SK-N-SH (cell line): ENCODE data around the gene HAND1. TPM values are rescaled to one million over a fixed set of nuclear protein-coding genes. Genes with fewer than 3 reads are reported as not detected.

ENCODE experiments used
- CTCF ChIA-PET: fragments of 300-600, 350-600 bp; formaldehyde crosslinking; extraction: SDS; loops from one replicate; lab custom pipeline; 2021; lab: Yijun Ruan, JAX
- POLR2A ChIA-PET: fragments of 350-600 bp; sonication (Branson Sonifier 250); formaldehyde crosslinking; extraction: SDS; loops from one replicate; lab custom pipeline; 2020; ENCODE audit warnings: antibody characterized with exemption, inconsistent platforms; lab: Yijun Ruan, JAX
- DNase-seq: peaks from one replicate; pipeline ENCODE4 v3.0.0; 2012
- H2AFZ ChIP-seq: fragments of 200-600 bp; sonication (generic); 2 replicates; pipeline ENCODE4 v1.8.1; 2016; ENCODE audit warnings: antibody characterized with exemption, mild to moderate bottlenecking, low read depth
- H3F3A ChIP-seq: fragments of 200-600 bp; sonication (generic); replicated peaks from 2 replicates; pipeline ENCODE3; 2016; ENCODE audit warnings: antibody characterized with exemption, mild to moderate bottlenecking; ENCODE audit not compliant: insufficient read depth
- H3K27ac ChIP-seq, 2 experiments: fragments of 200-500 bp in 1 of 2; fragments of 200-600 bp in 1 of 2; sonication (Bioruptor generic) in 1 of 2; sonication (generic), shearing (Covaris generic) in 1 of 2; 2 replicates each; pipeline versions ENCODE4 v1.5.1 to v1.6.1; 2014 to 2016; ENCODE audit warnings: low read depth in 2 of 2, inconsistent platforms in 1 of 2, low read length in 1 of 2, mild to moderate bottlenecking in 1 of 2, mixed read lengths in 1 of 2
- H3K27me3 ChIP-seq: fragments of 200-600 bp; sonication (generic), shearing (Covaris generic); 2 replicates; pipeline ENCODE4 v1.6.1; 2016; ENCODE audit warnings: mixed run types; ENCODE audit not compliant: insufficient read depth
- H3K36me3 ChIP-seq, 2 experiments: fragments of 200-500 bp in 1 of 2; fragments of 200-600 bp in 1 of 2; sonication (Bioruptor generic) in 1 of 2; sonication (generic) in 1 of 2; replicated peaks in 1 of 2; 2 replicates each; pipeline versions ENCODE3 to v1.5.1; 2014 to 2016; ENCODE audit warnings: low read length in 1 of 2, mild to moderate bottlenecking in 1 of 2; ENCODE audit not compliant: insufficient read depth in 2 of 2, control insufficient read depth in 1 of 2
- H3K4me1 ChIP-seq, 2 experiments: fragments of 200-500 bp in 1 of 2; fragments of 200-600 bp in 1 of 2; sonication (Bioruptor generic) in 1 of 2; sonication (generic), shearing (Covaris generic) in 1 of 2; 2 replicates each; pipeline versions ENCODE4 v1.5.1 to v1.6.1; 2014 to 2016; ENCODE audit warnings: low read depth in 1 of 2, low read length in 1 of 2, mixed run types in 1 of 2; ENCODE audit not compliant: insufficient read depth in 2 of 2, control insufficient read depth in 1 of 2
- H3K4me2 ChIP-seq: fragments of 200-600 bp; sonication (generic), shearing (Covaris generic); 2 replicates; pipeline ENCODE4 v1.6.1; 2017; ENCODE audit warnings: mixed run types
- H3K4me3 ChIP-seq, 2 experiments: fragments of 200-500 bp in 1 of 2; fragments of 200-600 bp in 1 of 2; sonication (Bioruptor generic) in 1 of 2; sonication (generic), shearing (Covaris generic) in 1 of 2; 2 replicates each; pipeline versions ENCODE4 v1.5.1 to v1.8.1; 2014 to 2016; ENCODE audit warnings: low read depth in 2 of 2, inconsistent platforms in 1 of 2, low read length in 1 of 2, mild to moderate bottlenecking in 1 of 2, mixed read lengths in 1 of 2, moderate library complexity in 1 of 2
- H3K79me2 ChIP-seq: fragments of 200-600 bp; sonication (generic); 2 replicates; pipeline ENCODE4 v1.8.1; 2017; ENCODE audit warnings: mild to moderate bottlenecking; ENCODE audit not compliant: insufficient read depth
- H3K9ac ChIP-seq: fragments of 200-600 bp; sonication (generic); 2 replicates; pipeline ENCODE4 v1.6.1; 2017; ENCODE audit warnings: mixed run types
- H3K9me2 ChIP-seq: fragments of 200-600 bp; sonication (generic); 2 replicates; pipeline ENCODE4 v1.6.1; 2017; ENCODE audit warnings: mixed run types
- H3K9me3 ChIP-seq: fragments of 200-600 bp; sonication (generic); 2 replicates; pipeline ENCODE4 v1.6.1; 2017; ENCODE audit warnings: mixed run types, mild to moderate bottlenecking, moderate library complexity
- H4K20me1 ChIP-seq: fragments of 200-600 bp; sonication (generic); 2 replicates; pipeline ENCODE4 v1.6.1; 2017; ENCODE audit warnings: mild to moderate bottlenecking, mixed run types; ENCODE audit not compliant: insufficient read depth
- CHD2 ChIP-seq: fragments of 150-350 bp; IDR thresholded peaks from 2 replicates; pipeline ENCODE4 v1.6.1; 2018; ENCODE audit warnings: low read length; ENCODE audit not compliant: partially characterized antibody
- FOSL2 ChIP-seq: IDR thresholded peaks from 2 replicates; pipeline ENCODE4 v1.4.0; 2012; ENCODE audit warnings: low read depth, mild to moderate bottlenecking, moderate library complexity, borderline replicate concordance
- FOXM1 ChIP-seq: IDR thresholded peaks from 2 replicates; pipeline ENCODE4 v1.4.0; 2012; ENCODE audit warnings: low read depth, mild to moderate bottlenecking
- GATA2 ChIP-seq: sonication (generic); formaldehyde crosslinking; IDR thresholded peaks from 2 replicates; pipeline ENCODE4 v1.5.0; 2020; ENCODE audit warnings: mild to moderate bottlenecking, missing genetic modification reagents
- RCOR1 ChIP-seq: fragments of 150-350 bp; IDR thresholded peaks from 2 replicates; pipeline ENCODE4 v1.6.1; 2017; ENCODE audit warnings: antibody characterized with exemption, low read length
- RFX5 ChIP-seq: IDR thresholded peaks from 2 replicates; pipeline ENCODE4 v1.6.1; 2012; ENCODE audit warnings: mild to moderate bottlenecking, improper control_type of control experiment, low read length
- RXRA ChIP-seq: IDR thresholded peaks from 2 replicates; pipeline ENCODE4 v1.4.0; 2012; ENCODE audit warnings: low read depth, mild to moderate bottlenecking, borderline replicate concordance
- SIN3A ChIP-seq: IDR thresholded peaks from 2 replicates; pipeline ENCODE4 v1.6.1; 2012; ENCODE audit warnings: low read depth, mild to moderate bottlenecking, low read length, moderate library complexity, borderline replicate concordance
- TCF12 ChIP-seq: IDR thresholded peaks from 2 replicates; pipeline ENCODE4 v1.4.0; 2012
- WGBS: methylation state at CpG from one replicate; pipeline ENCODE4 v1.1.6; 2017; ENCODE audit warnings: low lambda C conversion rate; 5-methylcytosine and 5-hydroxymethylcytosine counted together
- polyA plus RNA-seq, 3 experiments: library from polyadenylated mRNA; depleted of rRNA; stranded (reverse); fragments of >200 nt; gene quantifications; 2 replicates each; pipeline ENCODE4 v1.2.3, GENCODE V29; 2012
- TF ChIP-seq, protein P1 (sequence below): fragments of 150-350 bp; IDR thresholded peaks from 2 replicates; pipeline ENCODE4 v1.6.1; 2016; ENCODE audit warnings: mild to moderate bottlenecking, low read depth, low read length
- TF ChIP-seq, protein P2 (sequence below): IDR thresholded peaks from 2 replicates; pipeline ENCODE4 v1.4.0; 2012; ENCODE audit warnings: low read depth, borderline replicate concordance
- TF ChIP-seq, protein P3 (sequence below): IDR thresholded peaks from 2 replicates; pipeline ENCODE4 v1.6.1; 2012; ENCODE audit warnings: mild to moderate bottlenecking, low read depth, low read length, moderate library complexity

HAND1 gene
- polyA plus RNA-seq, 1 of the 3 experiments (the other 2 are of a cell fraction): 1.1 TPM

DNA sequence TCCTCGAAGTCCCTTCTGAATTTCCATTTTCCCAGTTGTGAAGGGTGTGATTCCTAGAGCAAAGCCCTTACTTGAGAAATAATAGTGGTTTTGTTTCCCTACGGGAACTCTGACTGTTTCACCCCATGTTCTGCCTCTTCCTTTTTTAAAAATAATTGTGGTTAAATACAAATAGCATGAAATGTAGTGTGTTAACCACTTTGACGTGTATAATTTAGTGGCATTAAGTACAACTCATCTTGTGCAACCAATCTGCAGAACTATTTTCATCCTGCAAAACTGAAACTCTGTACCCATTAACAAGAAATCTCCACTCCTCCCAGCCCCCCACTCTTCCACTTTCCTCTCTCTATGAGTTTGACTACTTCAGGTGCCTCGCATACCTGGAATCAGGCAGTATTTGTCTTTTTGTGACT is 35.6 kb upstream of the HAND1 start:
- H3K4me3 ChIP-seq: no peak overlapping the region
- no peaks in the 10 kb centered on the region; the same call in 1 of the 2 replicates for H3K27me3 ChIP-seq
- H3K9me2 ChIP-seq: no peaks in the 10 kb centered on the region
- H3K79me2 ChIP-seq: no peaks in the 10 kb centered on the region
- peaks cover 0 to 37% of the 10 kb centered on the region in 2 experiments; a peak in 1 of 4 replicates for H3K4me1 ChIP-seq
- H2AFZ ChIP-seq: no peak overlapping the region
- no peak for DNase-seq
- no peak overlapping the region for H3K27ac ChIP-seq
- H3K4me2 ChIP-seq: no peak overlapping the region
- ChIA-PET POLR2A (no interaction called here), CTCF (interaction anchor here (13.0 kb wide), 1 partner anchor 7 kb away, joined by 112 read pairs; no protein-coding TSS in a partner anchor)
- H3K36me3 ChIP-seq: no peaks in the 10 kb centered on the region
- no peaks in the 10 kb centered on the region for H3F3A ChIP-seq
- no peaks in the 10 kb centered on the region for H3K9me3 ChIP-seq
- TF ChIP-seq FOSL2 (no peak), CHD2 (no peak), RFX5 (no peak), RXRA (no peak), GATA2 (no peak), SIN3A (no peak), FOXM1 (no peak), RCOR1 (no peak), TCF12 (no peak)
- TF ChIP-seq, protein P1, sequence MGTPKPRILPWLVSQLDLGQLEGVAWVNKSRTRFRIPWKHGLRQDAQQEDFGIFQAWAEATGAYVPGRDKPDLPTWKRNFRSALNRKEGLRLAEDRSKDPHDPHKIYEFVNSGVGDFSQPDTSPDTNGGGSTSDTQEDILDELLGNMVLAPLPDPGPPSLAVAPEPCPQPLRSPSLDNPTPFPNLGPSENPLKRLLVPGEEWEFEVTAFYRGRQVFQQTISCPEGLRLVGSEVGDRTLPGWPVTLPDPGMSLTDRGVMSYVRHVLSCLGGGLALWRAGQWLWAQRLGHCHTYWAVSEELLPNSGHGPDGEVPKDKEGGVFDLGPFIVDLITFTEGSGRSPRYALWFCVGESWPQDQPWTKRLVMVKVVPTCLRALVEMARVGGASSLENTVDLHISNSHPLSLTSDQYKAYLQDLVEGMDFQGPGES: no peak
- TF ChIP-seq, protein P2, sequence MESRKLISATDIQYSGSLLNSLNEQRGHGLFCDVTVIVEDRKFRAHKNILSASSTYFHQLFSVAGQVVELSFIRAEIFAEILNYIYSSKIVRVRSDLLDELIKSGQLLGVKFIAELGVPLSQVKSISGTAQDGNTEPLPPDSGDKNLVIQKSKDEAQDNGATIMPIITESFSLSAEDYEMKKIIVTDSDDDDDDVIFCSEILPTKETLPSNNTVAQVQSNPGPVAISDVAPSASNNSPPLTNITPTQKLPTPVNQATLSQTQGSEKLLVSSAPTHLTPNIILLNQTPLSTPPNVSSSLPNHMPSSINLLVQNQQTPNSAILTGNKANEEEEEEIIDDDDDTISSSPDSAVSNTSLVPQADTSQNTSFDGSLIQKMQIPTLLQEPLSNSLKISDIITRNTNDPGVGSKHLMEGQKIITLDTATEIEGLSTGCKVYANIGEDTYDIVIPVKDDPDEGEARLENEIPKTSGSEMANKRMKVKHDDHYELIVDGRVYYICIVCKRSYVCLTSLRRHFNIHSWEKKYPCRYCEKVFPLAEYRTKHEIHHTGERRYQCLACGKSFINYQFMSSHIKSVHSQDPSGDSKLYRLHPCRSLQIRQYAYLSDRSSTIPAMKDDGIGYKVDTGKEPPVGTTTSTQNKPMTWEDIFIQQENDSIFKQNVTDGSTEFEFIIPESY: no peak
- TF ChIP-seq, protein P3, sequence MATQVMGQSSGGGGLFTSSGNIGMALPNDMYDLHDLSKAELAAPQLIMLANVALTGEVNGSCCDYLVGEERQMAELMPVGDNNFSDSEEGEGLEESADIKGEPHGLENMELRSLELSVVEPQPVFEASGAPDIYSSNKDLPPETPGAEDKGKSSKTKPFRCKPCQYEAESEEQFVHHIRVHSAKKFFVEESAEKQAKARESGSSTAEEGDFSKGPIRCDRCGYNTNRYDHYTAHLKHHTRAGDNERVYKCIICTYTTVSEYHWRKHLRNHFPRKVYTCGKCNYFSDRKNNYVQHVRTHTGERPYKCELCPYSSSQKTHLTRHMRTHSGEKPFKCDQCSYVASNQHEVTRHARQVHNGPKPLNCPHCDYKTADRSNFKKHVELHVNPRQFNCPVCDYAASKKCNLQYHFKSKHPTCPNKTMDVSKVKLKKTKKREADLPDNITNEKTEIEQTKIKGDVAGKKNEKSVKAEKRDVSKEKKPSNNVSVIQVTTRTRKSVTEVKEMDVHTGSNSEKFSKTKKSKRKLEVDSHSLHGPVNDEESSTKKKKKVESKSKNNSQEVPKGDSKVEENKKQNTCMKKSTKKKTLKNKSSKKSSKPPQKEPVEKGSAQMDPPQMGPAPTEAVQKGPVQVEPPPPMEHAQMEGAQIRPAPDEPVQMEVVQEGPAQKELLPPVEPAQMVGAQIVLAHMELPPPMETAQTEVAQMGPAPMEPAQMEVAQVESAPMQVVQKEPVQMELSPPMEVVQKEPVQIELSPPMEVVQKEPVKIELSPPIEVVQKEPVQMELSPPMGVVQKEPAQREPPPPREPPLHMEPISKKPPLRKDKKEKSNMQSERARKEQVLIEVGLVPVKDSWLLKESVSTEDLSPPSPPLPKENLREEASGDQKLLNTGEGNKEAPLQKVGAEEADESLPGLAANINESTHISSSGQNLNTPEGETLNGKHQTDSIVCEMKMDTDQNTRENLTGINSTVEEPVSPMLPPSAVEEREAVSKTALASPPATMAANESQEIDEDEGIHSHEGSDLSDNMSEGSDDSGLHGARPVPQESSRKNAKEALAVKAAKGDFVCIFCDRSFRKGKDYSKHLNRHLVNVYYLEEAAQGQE: no peak
- 64% methylated on average over 4 of the region's 4 CpGs for WGBS
- no peaks in the 10 kb centered on the region for H4K20me1 ChIP-seq
- no peak overlapping the region for H3K9ac ChIP-seq
